NCI-H2196 (cell line): ENCODE data around the gene MAT1A.
"Not testable (repeated sequence)": the region's sequence is repeated elsewhere in the genome, so short reads cannot be mapped to it uniquely, and the experiment has no call there.

Experiments
- DNase-seq: peaks from one replicate; lab custom pipeline; 2025; ENCODE audit not compliant: unreplicated experiment; lab: John Stamatoyannopoulos, UW

MAT1A gene

GRCh38 chr10:80289451-80290287 lies at the start of gene MAT1A:
Gene MAT1A, minus strand, starts transcription at chr10:80289658. Its CDS starts 235 bp downstream, at chr10:80289423.
- peak; percentile 39 for DNase-seq

- no peak for DNase-seq
Measured at GRCh38 chr10:80333983-80334382, 44.5 kb upstream of the MAT1A start.

- no peak for DNase-seq
Measured at GRCh38 chr10:80324891-80325364, 35.5 kb upstream of the MAT1A start.

GRCh38 chr10:80324086-80324485 lies 34.6 kb upstream of the MAT1A start:
- DNase-seq: no peak

GRCh38 chr10:80323311-80323710 lies 33.9 kb upstream of the MAT1A start:
- DNase-seq: no peak

- no peak for DNase-seq
Measured at GRCh38 chr10:80322711-80323110, 33.3 kb upstream of the MAT1A start.

GRCh38 chr10:80322158-80322557 lies 32.7 kb upstream of the MAT1A start:
- DNase-seq: no peak

- DNase-seq: no peak
Measured at GRCh38 chr10:80321183-80321582, 31.7 kb upstream of the MAT1A start.

- no peak for DNase-seq
Measured at GRCh38 chr10:80320377-80320776, 30.9 kb upstream of the MAT1A start.

- DNase-seq: no peak
Measured at GRCh38 chr10:80319725-80320290, 30.4 kb upstream of the MAT1A start.

GRCh38 chr10:80319318-80319717 lies 29.9 kb upstream of the MAT1A start:
- DNase-seq: no peak

GRCh38 chr10:80318742-80319141 lies 29.3 kb upstream of the MAT1A start:
- DNase-seq: no peak

GRCh38 chr10:80315391-80315790 lies 25.9 kb upstream of the MAT1A start:
- DNase-seq: no peak

GRCh38 chr10:80313523-80313922 lies 24.1 kb upstream of the MAT1A start:
- no peak for DNase-seq

- DNase-seq: not testable (repeated sequence)
Measured at GRCh38 chr10:80305989-80306388, 16.5 kb upstream of the MAT1A start.

GRCh38 chr10:80296942-80297341 lies 7.5 kb upstream of the MAT1A start:
- no peak for DNase-seq

GRCh38 chr10:80292607-80293239 lies 3.3 kb upstream of the MAT1A start:
- no peak for DNase-seq

- DNase-seq: no peak
Measured at GRCh38 chr10:80290474-80291220, 1.2 kb upstream of the MAT1A start.

GRCh38 chr10:80288849-80289248 lies 609 bp downstream of the MAT1A start:
- DNase-seq: no peak

- no peak for DNase-seq
Measured at GRCh38 chr10:80284522-80284921, 4.9 kb downstream of the MAT1A start.

- no peak for DNase-seq
Measured at GRCh38 chr10:80283536-80284199, 5.8 kb downstream of the MAT1A start.
